K562 (cell line): ENCODE measurements around the gene RPL28. TPM values are rescaled to one million over a fixed set of nuclear protein-coding genes. Genes with fewer than 3 reads are reported as not detected.
A peak's percentile ranks its signal among the peaks of the same experiment; 100 is the strongest.

ENCODE experiments used
- DPF2 ChIP-seq: fragments of 450-650 bp; IDR thresholded peaks from 2 replicates; pipeline ENCODE4 v1.6.1; 2016
- ETV6 ChIP-seq, 3 experiments: fragments of 150-350 bp in 1 of 3; sonication (generic) in 1 of 3; formaldehyde crosslinking in 1 of 3; IDR thresholded peaks; 2 replicates each; pipeline versions ENCODE4 v1.6.1 to v1.8.0; 2014 to 2022; ENCODE audit warnings: borderline replicate concordance in 2 of 3, low read depth in 2 of 3, antibody characterized with exemption in 1 of 3, low read length in 1 of 3, mild to moderate bottlenecking in 1 of 3, missing genetic modification reagents in 1 of 3
- HDAC2 ChIP-seq: fragments of 450-650 bp; IDR thresholded peaks from 2 replicates; pipeline ENCODE4 v1.6.1; 2016; ENCODE audit warnings: mild to moderate bottlenecking
- HDAC3 ChIP-seq: fragments of 450-650 bp; IDR thresholded peaks from 2 replicates; pipeline ENCODE4 v1.6.1; 2018; ENCODE audit warnings: borderline replicate concordance, mild to moderate bottlenecking, moderate library complexity; ENCODE audit not compliant: partially characterized antibody
- HSF4 ChIP-seq: fragments of 250-450 bp; sonication (Bioruptor Pico); IDR thresholded peaks from 2 replicates; pipeline ENCODE4 v2.1.2; 2022; ENCODE audit warnings: mild to moderate bottlenecking, moderate library complexity, borderline replicate concordance
- JUN ChIP-seq, 2 experiments: sonication (generic) in 1 of 2; formaldehyde crosslinking in 1 of 2; IDR thresholded peaks; 2 replicates each; pipeline versions ENCODE4 v1.6.1 to v1.8.0; 2012 to 2022; ENCODE audit warnings: borderline replicate concordance in 2 of 2, mild to moderate bottlenecking in 2 of 2, improper control_type of control experiment in 1 of 2, low read depth in 1 of 2, low read length in 1 of 2, missing genetic modification reagents in 1 of 2
- MTA3 ChIP-seq: fragments of 450-650 bp; formaldehyde crosslinking; IDR thresholded peaks from 2 replicates; pipeline ENCODE4 v1.6.1; 2017; ENCODE audit warnings: mild to moderate bottlenecking, borderline replicate concordance
- NEUROD1 ChIP-seq: fragments of 150-350 bp; IDR thresholded peaks from 2 replicates; pipeline ENCODE4 v1.6.1; 2014; ENCODE audit warnings: borderline replicate concordance, low read length, low read depth; ENCODE audit not compliant: partially characterized antibody
- POLR2A ChIP-seq: fragments of 450-650 bp; conservative IDR thresholded peaks from 2 replicates; pipeline ENCODE4 v1.6.1; 2016
- RFX1 ChIP-seq: fragments of 450-650 bp; IDR thresholded peaks from 2 replicates; pipeline ENCODE4 v1.6.1; 2016; ENCODE audit warnings: mild to moderate bottlenecking, moderate library complexity
- RUNX1 ChIP-seq: sonication (generic); IDR thresholded peaks from 2 replicates; pipeline ENCODE4 v1.6.1; 2016; ENCODE audit warnings: antibody characterized with exemption, low read depth
- TAF7 ChIP-seq: fragments of 450-650 bp; IDR thresholded peaks from 2 replicates; pipeline ENCODE4 v1.6.1; 2016; ENCODE audit warnings: missing genetic modification characterization, missing compliant biosample characterization
- TEAD1 ChIP-seq, 2 experiments: fragments of 450-650 bp in 1 of 2; sonication (generic) in 1 of 2; formaldehyde crosslinking; IDR thresholded peaks; 2 replicates each; pipeline versions ENCODE4 v1.4.0 to v1.8.0; 2020 to 2022; ENCODE audit warnings: mild to moderate bottlenecking in 2 of 2, missing genetic modification reagents in 1 of 2
- ZBTB1 ChIP-seq: sonication (generic); formaldehyde crosslinking; IDR thresholded peaks from 2 replicates; pipeline ENCODE4 v1.8.1; 2023; ENCODE audit warnings: missing genetic modification reagents, low read depth, mild to moderate bottlenecking, borderline replicate concordance
- ZNF184 ChIP-seq: sonication (generic); formaldehyde crosslinking; IDR thresholded peaks from 2 replicates; pipeline ENCODE4 v1.5.0; 2020; ENCODE audit warnings: missing genetic modification reagents
- polyA plus RNA-seq, 8 experiments: library from polyadenylated mRNA; depleted of rRNA in 4 of 8; stranded (reverse) in 5 of 8; unstranded in 3 of 8; fragments of >200 nt; fragmentation: Nextera tagmentation in 2 of 8; fragmentation: Illumina TruSeq in 1 of 8; extraction: Ambion mirVana in 2 of 8; extraction: Trizol in 1 of 8; gene quantifications; 2 replicates each; pipeline versions ENCODE4 v1.2.1 to v1.2.3, GENCODE V29; 2011 to 2014; ENCODE audit warnings: inconsistent platforms in 1 of 8, missing spikeins in 1 of 8
- total RNA-seq, 7 experiments: library from RNA; depleted of rRNA in 6 of 7; stranded (reverse); fragments of >200 nt in 6 of 7; fragmentation: Illumina TruSeq in 2 of 7; extraction: Trizol in 2 of 7; gene quantifications; 2 replicates each; pipeline versions ENCODE4 v1.2.1 to v1.2.3, GENCODE V29; 2011 to 2021; ENCODE audit warnings: low replicate concordance in 1 of 7
- TF ChIP-seq, protein P1 (sequence below): IDR thresholded peaks from 3 replicates; pipeline ENCODE4 v1.6.1; 2011; ENCODE audit warnings: borderline replicate concordance, mild to moderate bottlenecking, moderate library complexity; ENCODE audit not compliant: insufficient read length; ENCODE audit errors: extremely low read depth
- TF ChIP-seq, protein P2 (sequence below): fragments of 250-450 bp; sonication (Bioruptor Pico); IDR thresholded peaks from 2 replicates; pipeline ENCODE4 v1.5.0; 2022; ENCODE audit warnings: mild to moderate bottlenecking
- TF ChIP-seq, protein P3 (sequence below): fragments of 200-800 bp; sonication (Bioruptor generic); IDR thresholded peaks from 2 replicates; pipeline ENCODE4 v1.6.1; 2017; ENCODE audit warnings: missing genetic modification characterization, missing compliant biosample characterization
- TF ChIP-seq, protein P4 (sequence below): fragments of 450-650 bp; IDR thresholded peaks from 2 replicates; pipeline ENCODE4 v1.6.1; 2016

RPL28 gene
- total and polyA plus RNA-seq, 9 of the 15 experiments (the other 6 are each of a cell fraction or from before 2014, with no cell fraction given), result 124 to 3,106 (median 622) TPM

DNA sequence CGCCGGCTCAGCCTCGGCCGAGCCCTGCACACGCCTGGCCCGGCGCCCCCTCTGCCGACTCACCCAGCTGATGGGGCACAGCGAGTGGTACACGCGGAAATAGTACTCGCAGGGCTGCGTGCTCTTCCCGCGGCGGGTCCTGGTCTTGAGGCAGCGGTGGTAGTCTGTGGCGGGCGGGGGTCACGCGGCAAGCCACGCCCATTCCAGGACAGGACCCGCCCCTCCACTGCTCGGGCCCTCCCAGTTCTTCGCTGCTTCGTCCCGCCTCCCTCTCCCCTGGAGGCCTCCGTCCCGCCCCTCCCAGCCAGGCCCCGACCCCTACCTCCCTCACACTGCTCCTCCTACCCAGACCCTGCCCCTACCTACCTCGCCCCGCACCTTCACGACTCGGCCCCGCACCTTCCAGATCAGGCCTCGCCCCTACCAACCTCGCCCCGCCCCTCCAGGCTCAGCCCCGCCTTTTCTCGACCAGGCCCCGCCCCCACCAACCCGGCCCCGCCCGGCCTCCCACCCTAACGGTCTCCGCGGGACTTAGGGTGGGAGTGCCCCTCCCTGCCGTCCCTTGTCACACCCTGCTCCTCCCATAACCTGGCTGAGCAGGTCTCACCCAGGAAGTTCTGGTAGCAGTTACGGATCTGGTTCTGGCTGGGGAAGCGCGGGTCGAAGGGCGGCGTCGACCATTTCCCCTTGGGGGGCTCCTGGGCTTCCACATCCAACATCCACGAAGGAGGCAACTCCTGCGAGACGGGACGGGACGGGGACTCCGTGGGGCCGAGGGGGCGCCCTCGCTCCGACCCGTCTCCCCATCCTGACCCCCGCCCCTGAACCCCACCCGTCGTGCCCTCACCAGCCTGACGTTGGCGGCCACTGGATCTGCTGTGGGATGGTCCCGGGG, 31.7 kb upstream of the RPL28 start (continued):
- TF ChIP-seq, protein P1, sequence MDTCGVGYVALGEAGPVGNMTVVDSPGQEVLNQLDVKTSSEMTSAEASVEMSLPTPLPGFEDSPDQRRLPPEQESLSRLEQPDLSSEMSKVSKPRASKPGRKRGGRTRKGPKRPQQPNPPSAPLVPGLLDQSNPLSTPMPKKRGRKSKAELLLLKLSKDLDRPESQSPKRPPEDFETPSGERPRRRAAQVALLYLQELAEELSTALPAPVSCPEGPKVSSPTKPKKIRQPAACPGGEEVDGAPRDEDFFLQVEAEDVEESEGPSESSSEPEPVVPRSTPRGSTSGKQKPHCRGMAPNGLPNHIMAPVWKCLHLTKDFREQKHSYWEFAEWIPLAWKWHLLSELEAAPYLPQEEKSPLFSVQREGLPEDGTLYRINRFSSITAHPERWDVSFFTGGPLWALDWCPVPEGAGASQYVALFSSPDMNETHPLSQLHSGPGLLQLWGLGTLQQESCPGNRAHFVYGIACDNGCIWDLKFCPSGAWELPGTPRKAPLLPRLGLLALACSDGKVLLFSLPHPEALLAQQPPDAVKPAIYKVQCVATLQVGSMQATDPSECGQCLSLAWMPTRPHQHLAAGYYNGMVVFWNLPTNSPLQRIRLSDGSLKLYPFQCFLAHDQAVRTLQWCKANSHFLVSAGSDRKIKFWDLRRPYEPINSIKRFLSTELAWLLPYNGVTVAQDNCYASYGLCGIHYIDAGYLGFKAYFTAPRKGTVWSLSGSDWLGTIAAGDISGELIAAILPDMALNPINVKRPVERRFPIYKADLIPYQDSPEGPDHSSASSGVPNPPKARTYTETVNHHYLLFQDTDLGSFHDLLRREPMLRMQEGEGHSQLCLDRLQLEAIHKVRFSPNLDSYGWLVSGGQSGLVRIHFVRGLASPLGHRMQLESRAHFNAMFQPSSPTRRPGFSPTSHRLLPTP, result no peak
- TF ChIP-seq HDAC2, result no peak
- no peak for TF ChIP-seq TEAD1 (CRISPR knock-in tag; IDR thresholded peaks at IDR 0.05)
- TF ChIP-seq ZBTB1 (CRISPR knock-in tag), result no peak
- TF ChIP-seq HSF4 (CRISPR knock-in tag), result no peak
- no peak for TF ChIP-seq ZNF184 (CRISPR knock-in tag)
- no peak for TF ChIP-seq ETV6 (IDR thresholded peaks at IDR 0.05; ENCODE audit: borderline replicate concordance in 1 of 2, low read depth in 2 of 2, low read length in 1 of 2)
- TF ChIP-seq ETV6 (CRISPR knock-in tag; IDR thresholded peaks at IDR 0.05; ENCODE audit: borderline replicate concordance), result no peak
- TF ChIP-seq, protein P2, sequence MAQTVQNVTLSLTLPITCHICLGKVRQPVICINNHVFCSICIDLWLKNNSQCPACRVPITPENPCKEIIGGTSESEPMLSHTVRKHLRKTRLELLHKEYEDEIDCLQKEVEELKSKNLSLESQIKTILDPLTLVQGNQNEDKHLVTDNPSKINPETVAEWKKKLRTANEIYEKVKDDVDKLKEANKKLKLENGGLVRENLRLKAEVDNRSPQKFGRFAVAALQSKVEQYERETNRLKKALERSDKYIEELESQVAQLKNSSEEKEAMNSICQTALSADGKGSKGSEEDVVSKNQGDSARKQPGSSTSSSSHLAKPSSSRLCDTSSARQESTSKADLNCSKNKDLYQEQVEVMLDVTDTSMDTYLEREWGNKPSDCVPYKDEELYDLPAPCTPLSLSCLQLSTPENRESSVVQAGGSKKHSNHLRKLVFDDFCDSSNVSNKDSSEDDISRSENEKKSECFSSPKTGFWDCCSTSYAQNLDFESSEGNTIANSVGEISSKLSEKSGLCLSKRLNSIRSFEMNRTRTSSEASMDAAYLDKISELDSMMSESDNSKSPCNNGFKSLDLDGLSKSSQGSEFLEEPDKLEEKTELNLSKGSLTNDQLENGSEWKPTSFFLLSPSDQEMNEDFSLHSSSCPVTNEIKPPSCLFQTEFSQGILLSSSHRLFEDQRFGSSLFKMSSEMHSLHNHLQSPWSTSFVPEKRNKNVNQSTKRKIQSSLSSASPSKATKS, result no peak
- no peak for TF ChIP-seq DPF2
- TF ChIP-seq, protein P3, sequence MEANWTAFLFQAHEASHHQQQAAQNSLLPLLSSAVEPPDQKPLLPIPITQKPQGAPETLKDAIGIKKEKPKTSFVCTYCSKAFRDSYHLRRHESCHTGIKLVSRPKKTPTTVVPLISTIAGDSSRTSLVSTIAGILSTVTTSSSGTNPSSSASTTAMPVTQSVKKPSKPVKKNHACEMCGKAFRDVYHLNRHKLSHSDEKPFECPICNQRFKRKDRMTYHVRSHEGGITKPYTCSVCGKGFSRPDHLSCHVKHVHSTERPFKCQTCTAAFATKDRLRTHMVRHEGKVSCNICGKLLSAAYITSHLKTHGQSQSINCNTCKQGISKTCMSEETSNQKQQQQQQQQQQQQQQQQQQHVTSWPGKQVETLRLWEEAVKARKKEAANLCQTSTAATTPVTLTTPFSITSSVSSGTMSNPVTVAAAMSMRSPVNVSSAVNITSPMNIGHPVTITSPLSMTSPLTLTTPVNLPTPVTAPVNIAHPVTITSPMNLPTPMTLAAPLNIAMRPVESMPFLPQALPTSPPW (CRISPR knock-in tag), result peak; percentile 62
- no peak for TF ChIP-seq RUNX1
- TF ChIP-seq, protein P4, sequence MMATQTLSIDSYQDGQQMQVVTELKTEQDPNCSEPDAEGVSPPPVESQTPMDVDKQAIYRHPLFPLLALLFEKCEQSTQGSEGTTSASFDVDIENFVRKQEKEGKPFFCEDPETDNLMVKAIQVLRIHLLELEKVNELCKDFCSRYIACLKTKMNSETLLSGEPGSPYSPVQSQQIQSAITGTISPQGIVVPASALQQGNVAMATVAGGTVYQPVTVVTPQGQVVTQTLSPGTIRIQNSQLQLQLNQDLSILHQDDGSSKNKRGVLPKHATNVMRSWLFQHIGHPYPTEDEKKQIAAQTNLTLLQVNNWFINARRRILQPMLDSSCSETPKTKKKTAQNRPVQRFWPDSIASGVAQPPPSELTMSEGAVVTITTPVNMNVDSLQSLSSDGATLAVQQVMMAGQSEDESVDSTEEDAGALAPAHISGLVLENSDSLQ, result no peak
- no peak for TF ChIP-seq JUN (IDR thresholded peaks at IDR 0.05; ENCODE audit: borderline replicate concordance, low read depth, low read length)
- no peak for TF ChIP-seq JUN (CRISPR knock-in tag; IDR thresholded peaks at IDR 0.05; ENCODE audit: borderline replicate concordance)
- no peak for TF ChIP-seq NEUROD1
- no peak for TF ChIP-seq TAF7 (tag)
- no peak for TF ChIP-seq POLR2A
- no peak for TF ChIP-seq HDAC3
- TF ChIP-seq MTA3, result no peak
- TF ChIP-seq RFX1, result no peak
